Measurements from ENCODE around the gene NRAP. TPM values are rescaled to one million over a fixed set of nuclear protein-coding genes. Genes with fewer than 3 reads are reported as not detected.
"Not testable (repeated sequence)": the region's sequence is repeated elsewhere in the genome, so short reads cannot be mapped to it uniquely, and the experiment has no call there.

NRAP gene
- total RNA-seq, 1 donor from 2014 or later = not detected

- H3K27ac Mint-ChIP-seq (ENCODE audit: unreplicated experiment) = no peak overlapping the region
- no peak overlapping the region for H3K4me3 Mint-ChIP-seq
- DNase-seq (ENCODE audit: low read depth, low spot score) = no peak
- H3K9me3 Mint-ChIP-seq = no peaks in the 10 kb centered on the region
- no peak for TF ChIP-seq CTCF (conservative IDR thresholded peaks at IDR 0.05)
- peaks cover 4% of the 10 kb centered on the region for H3K27me3 Mint-ChIP-seq (ENCODE audit: low read depth)
- no peaks in the 10 kb centered on the region for H3K36me3 Mint-ChIP-seq (ENCODE audit: low read depth)
- H3K4me1 Mint-ChIP-seq = no peaks in the 10 kb centered on the region
Observed at GRCh38 chr10:113656896-113657295, 6.9 kb downstream of the NRAP start.

- DNase-seq (ENCODE audit: low read depth, low spot score); H3K4me1 Mint-ChIP-seq; H3K4me3 Mint-ChIP-seq; H3K27ac Mint-ChIP-seq (ENCODE audit: unreplicated experiment); H3K9me3 Mint-ChIP-seq; H3K27me3 Mint-ChIP-seq (ENCODE audit: low read depth); H3K36me3 Mint-ChIP-seq (ENCODE audit: low read depth): not testable (repeated sequence)
Observed at GRCh38 chr10:113652456-113652855, 11.4 kb downstream of the NRAP start.

GRCh38 chr10:113651898-113652297 lies 11.9 kb downstream of the NRAP start:
- DNase-seq (ENCODE audit: low read depth, low spot score) = no peak
- no peak overlapping the region for H3K4me3 Mint-ChIP-seq
- H3K27me3 Mint-ChIP-seq (ENCODE audit: low read depth) = peaks cover 2% of the 10 kb centered on the region
- no peaks in the 10 kb centered on the region for H3K4me1 Mint-ChIP-seq
- TF ChIP-seq CTCF (conservative IDR thresholded peaks at IDR 0.05) = no peak
- no peak overlapping the region for H3K27ac Mint-ChIP-seq (ENCODE audit: unreplicated experiment)
- H3K36me3 Mint-ChIP-seq (ENCODE audit: low read depth) = no peaks in the 10 kb centered on the region
- H3K9me3 Mint-ChIP-seq = peaks cover 2% of the 10 kb centered on the region

- DNase-seq (ENCODE audit: low read depth, low spot score) = no peak
- Mint-ChIP-seq H3K36me3 (ENCODE audit: low read depth) (no peaks in the 10 kb centered on the region), H3K4me3 (no peak overlapping the region), H3K9me3 (peaks cover 2% of the 10 kb centered on the region), H3K27ac (ENCODE audit: unreplicated experiment) (no peak overlapping the region), H3K27me3 (ENCODE audit: low read depth) (peaks cover 2% of the 10 kb centered on the region), H3K4me1 (peaks cover 7% of the 10 kb centered on the region)
- no peak for TF ChIP-seq CTCF (conservative IDR thresholded peaks at IDR 0.05)
Observed at GRCh38 chr10:113651021-113651420, 12.8 kb downstream of the NRAP start.

- H3K36me3 Mint-ChIP-seq (ENCODE audit: low read depth) = no peaks in the 10 kb centered on the region
- peaks cover 8% of the 10 kb centered on the region for H3K4me1 Mint-ChIP-seq
- H3K9me3 Mint-ChIP-seq = peaks cover 2% of the 10 kb centered on the region
- H3K4me3 Mint-ChIP-seq = no peak overlapping the region
- no peak for DNase-seq (ENCODE audit: low read depth, low spot score)
- TF ChIP-seq CTCF (conservative IDR thresholded peaks at IDR 0.05) = no peak
- H3K27me3 Mint-ChIP-seq (ENCODE audit: low read depth) = no peaks in the 10 kb centered on the region
- no peak overlapping the region for H3K27ac Mint-ChIP-seq (ENCODE audit: unreplicated experiment)
Observed at GRCh38 chr10:113650172-113650571, 13.7 kb downstream of the NRAP start.

GRCh38 chr10:113648478-113648877 lies 15.4 kb downstream of the NRAP start:
- H3K4me3 Mint-ChIP-seq = no peak overlapping the region
- no peaks in the 10 kb centered on the region for H3K36me3 Mint-ChIP-seq (ENCODE audit: low read depth)
- DNase-seq (ENCODE audit: low read depth, low spot score) = no peak
- no peak for TF ChIP-seq CTCF (conservative IDR thresholded peaks at IDR 0.05)
- H3K9me3 Mint-ChIP-seq = peaks cover 2% of the 10 kb centered on the region
- H3K4me1 Mint-ChIP-seq = peaks cover 16% of the 10 kb centered on the region
- H3K27ac Mint-ChIP-seq (ENCODE audit: unreplicated experiment) = no peak overlapping the region
- H3K27me3 Mint-ChIP-seq (ENCODE audit: low read depth) = no peaks in the 10 kb centered on the region

Measured in neural crest cell (in vitro differentiated cells).